ENCODE data around the gene SLC13A3. TPM values are rescaled to one million over a fixed set of nuclear protein-coding genes. Genes with fewer than 3 reads are reported as not detected.
A peak's percentile ranks its signal among the peaks of the same experiment; 100 is the strongest.

Gene SLC13A3
- total RNA-seq, 2 experiments from 2014 or later, result 0.07 TPM

DNA sequence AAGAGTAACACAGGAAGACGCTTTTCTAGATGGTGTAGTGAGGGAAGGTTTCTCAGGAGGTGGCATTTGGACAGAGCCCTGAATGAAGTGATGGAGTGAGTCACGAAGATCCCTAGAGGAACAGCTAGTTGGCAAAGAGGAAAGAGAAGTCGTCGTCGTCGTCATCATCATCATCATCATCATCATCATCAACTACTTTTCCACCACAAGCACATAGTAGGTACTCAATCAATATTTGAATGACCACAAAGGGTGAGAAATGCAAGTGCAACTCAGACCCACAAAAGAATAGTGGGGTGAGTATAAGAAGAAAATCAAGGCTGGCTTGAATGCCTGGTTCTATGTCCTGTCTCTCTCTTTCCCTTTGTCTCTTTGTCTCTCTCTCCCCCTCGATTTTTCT lies 72.5 kb downstream of the SLC13A3 start:
- Mint-ChIP-seq H3K27me3 (peaks cover 9% of the 10 kb centered on the region), H3K36me3 (ENCODE audit: low read depth) (no peaks in the 10 kb centered on the region), H3K9me3 (ENCODE audit: low read depth) (no peaks in the 10 kb centered on the region), H3K4me3 (no peak overlapping the region), H3K27ac (no peak overlapping the region), H3K4me1 (no peaks in the 10 kb centered on the region)
- DNase-seq (no peak), ATAC-seq (no peak)
- ChIA-PET CTCF (no interaction called here), POLR2A (no interaction called here)
- intact Hi-C loops (cut with DNase I, micrococcal nuclease), result no loop called here

DNA sequence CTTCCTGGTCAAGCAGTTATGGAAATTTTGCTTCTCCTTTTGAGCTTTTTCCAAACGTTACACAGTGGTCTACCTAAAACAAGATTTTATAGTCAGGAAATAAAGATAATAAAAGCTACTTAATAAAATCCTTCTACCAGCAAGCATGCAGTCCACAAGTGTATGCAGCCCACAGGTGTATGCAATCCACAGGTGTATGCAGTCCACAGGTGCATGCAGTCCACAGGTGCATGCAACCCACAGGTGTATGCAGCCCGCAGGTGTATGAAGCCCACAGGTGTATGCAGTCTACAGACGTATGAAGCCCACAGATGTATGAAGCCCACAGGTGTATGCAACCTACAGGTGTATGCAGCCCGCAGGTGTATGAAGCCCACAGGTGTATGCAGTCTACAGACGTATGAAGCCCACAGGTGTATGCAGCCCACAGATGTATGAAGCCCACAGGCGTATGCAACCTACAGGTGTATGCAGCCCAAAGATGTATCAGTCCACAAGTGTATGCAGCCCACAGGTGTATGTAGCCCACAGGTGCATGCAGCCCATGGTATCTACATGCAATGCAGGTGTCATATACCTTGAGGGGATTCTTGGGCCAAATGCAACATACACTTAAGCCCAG lies 74.4 kb downstream of the SLC13A3 start:
- no peak overlapping the region for H3K4me3 Mint-ChIP-seq
- CTCF ChIA-PET, result no interaction called here
- ATAC-seq, result no peak

DNA sequence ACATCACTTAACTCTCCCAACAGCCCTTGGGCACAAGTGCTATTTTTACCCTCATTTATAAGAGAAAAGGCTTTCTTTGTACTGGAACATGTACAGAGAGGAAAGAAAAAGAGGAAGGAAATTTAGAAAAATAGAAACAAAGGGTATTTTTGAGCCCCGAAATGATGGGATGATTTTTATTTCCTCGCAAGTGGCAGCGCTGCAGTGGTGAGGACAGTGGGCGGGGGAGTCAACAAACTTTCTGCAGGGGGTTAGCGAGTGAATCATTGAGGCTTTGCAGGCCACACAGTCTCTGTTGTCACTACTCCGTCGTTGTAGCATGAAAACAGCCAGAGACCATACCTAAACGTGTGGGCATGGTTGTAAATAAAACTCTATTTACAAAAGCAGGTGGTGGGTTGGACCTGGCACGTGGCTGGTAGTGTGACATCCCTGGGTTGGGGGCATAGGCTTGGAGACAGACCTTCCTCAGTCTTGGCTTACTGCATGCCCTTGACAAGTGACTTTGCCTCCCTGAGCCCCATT lies 75.3 kb downstream of the SLC13A3 start:
- ChIA-PET CTCF (no interaction called here), POLR2A (no interaction called here)
- ATAC-seq (peak; percentile 55), DNase-seq (peak; percentile 30)
- H3K9me3 Mint-ChIP-seq (ENCODE audit: low read depth), result no peaks in the 10 kb centered on the region
- H3K36me3 Mint-ChIP-seq (ENCODE audit: low read depth), result no peaks in the 10 kb centered on the region
- H3K27ac Mint-ChIP-seq, result no peak overlapping the region
- no peaks in the 10 kb centered on the region for H3K4me1 Mint-ChIP-seq
- no peak overlapping the region for H3K4me3 Mint-ChIP-seq
- peaks cover 8% of the 10 kb centered on the region for H3K27me3 Mint-ChIP-seq
- intact Hi-C loops (cut with DNase I, micrococcal nuclease), result no loop called here

More for the DNA sequence above, 74.4 kb downstream of the SLC13A3 start:
- no peak overlapping the region for H3K27ac Mint-ChIP-seq
- no peaks in the 10 kb centered on the region for H3K4me1 Mint-ChIP-seq
- no peaks in the 10 kb centered on the region for H3K36me3 Mint-ChIP-seq (ENCODE audit: low read depth)
- H3K27me3 Mint-ChIP-seq, result peaks cover 11% of the 10 kb centered on the region
- H3K9me3 Mint-ChIP-seq (ENCODE audit: low read depth), result no peaks in the 10 kb centered on the region
- intact Hi-C loops (cut with DNase I, micrococcal nuclease), result no loop called here
- DNase-seq, result no peak
- POLR2A ChIA-PET, result no interaction called here

DNA sequence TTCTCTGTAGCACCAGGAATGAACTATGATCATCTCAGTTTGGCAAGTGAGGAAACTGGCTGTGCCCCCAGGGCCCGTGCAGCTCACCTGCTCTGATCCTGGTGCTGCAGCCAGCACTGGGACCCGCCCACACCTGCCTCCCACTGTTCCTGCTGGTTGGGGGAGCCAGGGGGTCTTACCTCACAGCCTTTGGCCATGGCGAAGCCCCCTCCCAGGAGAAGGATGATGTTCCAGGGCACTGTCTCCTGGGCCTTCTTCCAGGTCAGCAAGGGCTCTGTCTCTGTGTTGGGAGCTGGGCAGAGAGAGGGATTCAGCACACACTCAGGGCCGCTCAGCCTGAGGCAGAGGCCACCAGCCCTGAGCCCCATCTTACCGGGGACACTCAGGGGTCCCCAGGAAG lies 75.9 kb downstream of the SLC13A3 start:
- Mint-ChIP-seq H3K4me3 (no peak overlapping the region), H3K27me3 (peaks cover 5% of the 10 kb centered on the region), H3K27ac (no peak overlapping the region), H3K9me3 (ENCODE audit: low read depth) (no peaks in the 10 kb centered on the region), H3K4me1 (no peaks in the 10 kb centered on the region), H3K36me3 (ENCODE audit: low read depth) (no peaks in the 10 kb centered on the region)
- ChIA-PET POLR2A (no interaction called here), CTCF (no interaction called here)
- DNase-seq (no peak), ATAC-seq (no peak)
- intact Hi-C loops (cut with DNase I, micrococcal nuclease), result no loop called here

DNA sequence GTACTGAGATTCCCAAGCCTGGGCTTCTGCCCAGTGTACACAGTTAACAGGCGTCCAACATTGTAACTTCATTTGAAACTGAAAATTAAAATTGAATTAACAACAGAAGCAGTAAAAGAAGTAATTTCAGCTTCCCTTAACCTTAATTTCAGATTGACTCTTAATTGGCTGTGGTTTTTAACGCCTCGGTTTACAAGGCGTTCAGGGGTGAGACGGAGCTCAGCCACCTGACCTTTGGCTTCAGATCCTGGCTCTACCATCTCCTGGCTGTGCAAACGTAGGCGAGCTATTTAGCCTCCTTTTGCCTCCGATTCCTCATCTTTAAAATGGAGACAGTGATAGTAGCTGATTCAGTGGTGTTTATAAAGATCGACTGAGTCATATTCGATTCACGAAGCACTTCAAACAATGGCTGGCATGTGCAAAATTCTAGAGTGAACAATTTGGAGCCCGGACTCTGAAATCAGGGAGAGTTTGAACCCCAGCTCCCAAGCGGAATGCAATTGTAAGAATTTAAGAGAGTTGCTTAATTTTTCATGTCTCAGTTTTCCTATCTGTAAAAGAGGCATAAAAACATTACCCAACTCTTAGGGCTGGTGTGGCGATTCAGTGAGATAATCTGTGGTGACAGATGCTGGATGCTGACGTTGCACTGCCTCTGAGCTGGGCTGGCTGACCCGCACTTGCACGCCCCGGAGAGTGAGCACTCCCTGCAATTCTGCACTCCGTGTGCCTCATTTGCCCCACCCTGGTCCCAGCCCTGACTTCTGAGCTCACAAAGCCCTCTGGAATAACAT lies 77.3 kb downstream of the SLC13A3 start:
- ChIA-PET CTCF (interaction anchor here (0.6 to 1.8 kb wide), 4 partner anchors 8 to 697 kb away, joined by 3 to 5 read pairs (median 4); no protein-coding TSS in a partner anchor), POLR2A (no interaction called here)
- DNase-seq (no peak), ATAC-seq (no peak)
- Mint-ChIP-seq H3K9me3 (ENCODE audit: low read depth) (no peaks in the 10 kb centered on the region), H3K27me3 (peaks cover 8% of the 10 kb centered on the region), H3K4me1 (no peaks in the 10 kb centered on the region), H3K36me3 (ENCODE audit: low read depth) (no peaks in the 10 kb centered on the region), H3K4me3 (no peak overlapping the region), H3K27ac (no peak overlapping the region)
- intact Hi-C loops (cut with DNase I, micrococcal nuclease), result no loop called here

DNA sequence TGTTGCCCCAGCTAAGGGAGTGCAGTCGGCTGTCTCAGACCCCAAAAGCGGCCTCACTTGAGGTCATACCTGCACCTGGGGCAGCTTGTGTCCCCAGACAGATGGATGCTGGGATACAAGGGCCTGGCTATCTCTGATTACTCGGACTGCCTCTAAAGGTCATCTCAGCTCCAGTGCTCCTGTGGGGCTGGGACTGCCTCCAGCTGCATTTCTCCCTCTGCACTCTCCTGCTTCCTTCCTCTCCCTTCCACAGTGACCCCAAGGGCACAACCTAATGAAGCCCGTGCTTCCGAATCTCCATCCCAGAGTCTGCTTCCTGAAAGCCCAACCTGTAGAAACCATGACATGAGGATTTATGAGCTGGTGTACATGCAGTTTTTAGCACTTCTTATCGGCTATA lies 78.0 kb downstream of the SLC13A3 start:
- DNase-seq, result no peak
- Mint-ChIP-seq H3K27me3 (peaks cover 6% of the 10 kb centered on the region), H3K9me3 (ENCODE audit: low read depth) (no peaks in the 10 kb centered on the region), H3K36me3 (ENCODE audit: low read depth) (no peaks in the 10 kb centered on the region), H3K4me3 (no peak overlapping the region), H3K27ac (no peak overlapping the region), H3K4me1 (no peaks in the 10 kb centered on the region)
- intact Hi-C loops (cut with DNase I, micrococcal nuclease), result no loop called here
- ATAC-seq, result no peak
- ChIA-PET CTCF (interaction anchor here (0.6 to 1.8 kb wide), 5 partner anchors 9 to 698 kb away, joined by 3 to 5 read pairs (median 4); no protein-coding TSS in a partner anchor), POLR2A (no interaction called here)

DNA sequence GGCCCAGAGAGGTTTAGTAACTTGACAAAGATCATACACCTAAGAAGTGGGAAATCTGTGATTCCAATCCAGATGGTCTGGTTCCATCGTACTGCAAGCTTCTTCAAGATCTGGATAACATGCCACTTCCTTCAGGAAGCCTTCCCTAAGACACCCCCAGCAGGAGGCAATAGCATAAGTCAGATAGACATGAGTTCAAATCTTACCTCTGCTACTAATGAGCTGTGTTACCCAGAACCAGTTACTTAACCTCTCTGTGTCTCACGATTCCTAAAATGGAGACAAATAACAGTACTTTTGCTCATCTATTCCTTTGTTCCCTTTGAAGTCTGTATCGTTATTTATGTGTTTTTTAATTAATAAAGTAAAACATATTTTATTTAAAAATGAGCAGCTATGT lies 78.5 kb downstream of the SLC13A3 start:
- no peak for DNase-seq
- CTCF ChIA-PET, result interaction anchor here (0.7 to 1.8 kb wide), 4 partner anchors 9 to 584 kb away, joined by 3 to 5 read pairs (median 4); no protein-coding TSS in a partner anchor
- no peak for ATAC-seq
- Mint-ChIP-seq H3K4me3 (no peak overlapping the region), H3K27ac (no peak overlapping the region), H3K36me3 (ENCODE audit: low read depth) (no peaks in the 10 kb centered on the region), H3K27me3 (peaks cover 6% of the 10 kb centered on the region), H3K4me1 (no peaks in the 10 kb centered on the region), H3K9me3 (ENCODE audit: low read depth) (no peaks in the 10 kb centered on the region)
- POLR2A ChIA-PET, result no interaction called here
- intact Hi-C loops (cut with DNase I, micrococcal nuclease), result no loop called here

DNA sequence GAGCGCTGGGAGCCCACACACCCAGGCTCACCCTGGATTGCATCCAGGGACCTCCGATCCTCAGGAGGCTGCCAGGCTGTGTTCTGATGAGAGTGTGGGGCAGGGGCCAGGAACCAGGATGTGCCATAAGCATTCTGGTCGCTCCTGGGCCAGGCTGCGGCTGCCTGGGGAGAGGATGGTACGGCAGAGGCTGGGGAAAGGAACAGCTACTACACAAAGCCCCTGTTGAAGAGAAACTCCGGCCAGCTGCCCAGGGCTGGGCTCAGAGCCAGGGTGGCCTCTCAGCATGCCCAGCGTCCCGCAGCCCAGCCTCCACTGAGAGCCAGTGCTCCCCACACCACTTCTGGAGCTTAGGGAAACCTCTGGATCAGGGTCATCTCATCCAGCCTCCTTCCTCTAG lies 79.1 kb downstream of the SLC13A3 start:
- H3K27me3 Mint-ChIP-seq, result peaks cover 11% of the 10 kb centered on the region
- no peak for DNase-seq
- no peaks in the 10 kb centered on the region for H3K36me3 Mint-ChIP-seq (ENCODE audit: low read depth)
- no peak overlapping the region for H3K27ac Mint-ChIP-seq
- H3K4me1 Mint-ChIP-seq, result no peaks in the 10 kb centered on the region
- POLR2A ChIA-PET, result no interaction called here
- H3K9me3 Mint-ChIP-seq (ENCODE audit: low read depth), result no peaks in the 10 kb centered on the region
- no peak overlapping the region for H3K4me3 Mint-ChIP-seq
- intact Hi-C loops (cut with DNase I, micrococcal nuclease), result no loop called here
- CTCF ChIA-PET, result no interaction called here
- no peak for ATAC-seq

DNA sequence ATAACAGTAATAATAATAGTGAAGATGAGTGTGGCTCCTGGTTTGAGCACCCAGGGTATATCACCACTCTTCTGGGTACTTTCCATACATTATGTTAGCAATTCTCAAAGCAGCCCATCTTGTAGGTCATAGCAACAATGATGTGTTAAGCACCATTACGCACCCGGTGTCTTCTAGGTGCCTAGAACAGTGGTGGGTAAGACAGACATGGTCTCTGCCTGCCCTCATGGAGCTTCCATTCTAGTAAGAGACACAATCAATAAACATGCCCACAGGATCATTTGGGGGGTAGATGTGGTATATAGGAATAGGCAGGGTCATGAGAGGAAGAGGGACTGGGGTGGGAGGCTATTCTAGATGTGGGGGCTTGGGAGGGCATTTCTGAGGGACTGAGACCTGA lies 79.8 kb downstream of the SLC13A3 start:
- ChIA-PET POLR2A (no interaction called here), CTCF (no interaction called here)
- Mint-ChIP-seq H3K36me3 (ENCODE audit: low read depth) (no peaks in the 10 kb centered on the region), H3K4me1 (no peaks in the 10 kb centered on the region), H3K9me3 (ENCODE audit: low read depth) (no peaks in the 10 kb centered on the region), H3K4me3 (no peak overlapping the region), H3K27me3 (peaks cover 12% of the 10 kb centered on the region), H3K27ac (no peak overlapping the region)
- no peak for ATAC-seq
- no peak for DNase-seq
- intact Hi-C loops (cut with DNase I, micrococcal nuclease), result no loop called here

DNA sequence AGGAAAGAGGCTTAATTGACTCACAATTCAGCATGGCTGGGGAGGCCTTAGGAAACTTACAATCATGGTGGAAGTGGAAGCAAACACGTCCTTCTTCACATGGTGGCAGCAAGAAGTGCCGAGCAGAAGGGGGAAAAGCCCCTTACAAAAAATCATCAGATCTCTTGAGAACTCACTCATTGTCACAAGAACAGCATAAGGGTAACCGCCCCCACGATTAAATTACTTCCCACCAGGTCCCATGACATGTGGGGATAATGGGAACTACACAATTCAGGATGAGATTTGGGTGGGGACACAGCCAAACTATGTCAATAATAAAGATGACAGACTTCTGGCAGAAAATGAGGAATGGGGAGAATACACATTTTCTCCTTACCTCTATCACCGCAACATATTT lies 80.3 kb downstream of the SLC13A3 start:
- Mint-ChIP-seq H3K27me3 (peaks cover 14% of the 10 kb centered on the region), H3K36me3 (ENCODE audit: low read depth) (no peaks in the 10 kb centered on the region), H3K9me3 (ENCODE audit: low read depth) (no peaks in the 10 kb centered on the region), H3K4me1 (no peaks in the 10 kb centered on the region), H3K27ac (no peak overlapping the region), H3K4me3 (no peak overlapping the region)
- no peak for DNase-seq
- ChIA-PET POLR2A (no interaction called here), CTCF (no interaction called here)
- intact Hi-C loops (cut with DNase I, micrococcal nuclease), result no loop called here
- ATAC-seq, result no peak

DNA sequence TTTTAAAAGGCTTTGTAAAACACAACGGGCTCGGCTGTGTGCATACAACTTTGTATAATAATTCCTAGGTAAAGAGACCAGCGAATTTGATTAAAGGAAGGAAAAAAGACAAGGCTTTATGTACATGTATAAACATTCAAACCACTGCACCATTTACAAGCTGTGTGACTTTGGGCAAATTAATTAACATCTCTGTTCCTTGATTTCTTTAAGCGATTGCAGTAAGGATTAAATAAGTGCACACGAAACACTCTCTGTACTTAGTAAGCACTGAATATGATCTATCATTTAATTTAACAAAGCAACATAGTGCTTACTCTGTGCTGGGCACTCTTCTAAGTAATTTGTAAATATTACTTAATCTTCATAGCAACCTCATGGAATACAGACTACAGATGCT lies 81.3 kb downstream of the SLC13A3 start:
- intact Hi-C loops (cut with DNase I, micrococcal nuclease), result no loop called here
- H3K9me3 Mint-ChIP-seq (ENCODE audit: low read depth), result no peaks in the 10 kb centered on the region

DNA sequence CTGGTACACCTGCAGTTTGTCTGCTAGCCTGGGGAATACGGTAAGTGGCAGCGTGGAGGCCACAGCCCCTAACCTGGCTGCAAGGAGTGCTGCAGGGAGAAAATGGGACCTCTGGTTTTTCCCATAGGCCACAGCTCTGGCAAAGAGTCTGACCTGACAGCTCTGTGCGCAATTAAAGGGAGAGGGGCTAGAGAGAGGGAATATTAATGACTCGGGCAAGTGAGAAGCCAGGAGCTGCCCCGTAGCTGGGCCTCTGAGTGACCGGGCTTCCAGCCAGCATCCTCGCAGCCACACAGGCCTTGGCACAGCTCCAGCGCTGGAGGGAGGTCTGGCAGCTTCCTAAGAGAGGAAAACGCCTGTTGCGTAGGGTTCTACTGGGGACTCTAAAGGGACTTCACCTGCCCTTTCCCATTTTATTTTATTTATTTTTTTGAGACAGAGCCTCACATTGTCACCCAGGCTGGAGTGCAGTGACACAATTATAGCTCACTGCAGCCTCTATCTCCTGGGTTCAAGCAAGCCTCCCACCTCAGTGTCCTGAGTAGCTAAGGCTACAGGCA lies 82.6 kb downstream of the SLC13A3 start:
- ChIA-PET POLR2A (interaction anchor here (0.9 kb wide), 1 partner anchor 54 kb away, joined by 4 read pairs; no protein-coding TSS in a partner anchor), CTCF (interaction anchor here (0.6 to 1.4 kb wide), 2 partner anchors 10 to 32 kb away, joined by 3 to 6 read pairs; no protein-coding TSS in a partner anchor)
- DNase-seq, result no peak
- Mint-ChIP-seq H3K27me3 (peaks cover 15% of the 10 kb centered on the region), H3K4me1 (no peaks in the 10 kb centered on the region), H3K27ac (no peak overlapping the region), H3K9me3 (ENCODE audit: low read depth) (no peaks in the 10 kb centered on the region), H3K4me3 (no peak overlapping the region), H3K36me3 (ENCODE audit: low read depth) (no peaks in the 10 kb centered on the region)
- intact Hi-C loops (cut with DNase I, micrococcal nuclease), result no loop called here
- no peak for ATAC-seq

More for the DNA sequence above, 81.3 kb downstream of the SLC13A3 start:
- Mint-ChIP-seq H3K27me3 (peaks cover 17% of the 10 kb centered on the region), H3K27ac (no peak overlapping the region), H3K4me3 (no peak overlapping the region), H3K36me3 (ENCODE audit: low read depth) (no peaks in the 10 kb centered on the region), H3K4me1 (no peaks in the 10 kb centered on the region)
- CTCF ChIA-PET, result no interaction called here
- POLR2A ChIA-PET, result no interaction called here
- ATAC-seq (no peak), DNase-seq (no peak)

Measured in activated CD4-positive, alpha-beta T cell treated with anti-CD3 and anti-CD28 coated beads for 36 hours (primary cell).